GM04503 (cell line): ENCODE results near the gene PEAK1.

Source experiments
- DNase-seq: peaks from one replicate; pipeline ENCODE4 v3.0.0-alpha.2; 2012; ENCODE audit warnings: low read depth

The PEAK1 gene

DNA sequence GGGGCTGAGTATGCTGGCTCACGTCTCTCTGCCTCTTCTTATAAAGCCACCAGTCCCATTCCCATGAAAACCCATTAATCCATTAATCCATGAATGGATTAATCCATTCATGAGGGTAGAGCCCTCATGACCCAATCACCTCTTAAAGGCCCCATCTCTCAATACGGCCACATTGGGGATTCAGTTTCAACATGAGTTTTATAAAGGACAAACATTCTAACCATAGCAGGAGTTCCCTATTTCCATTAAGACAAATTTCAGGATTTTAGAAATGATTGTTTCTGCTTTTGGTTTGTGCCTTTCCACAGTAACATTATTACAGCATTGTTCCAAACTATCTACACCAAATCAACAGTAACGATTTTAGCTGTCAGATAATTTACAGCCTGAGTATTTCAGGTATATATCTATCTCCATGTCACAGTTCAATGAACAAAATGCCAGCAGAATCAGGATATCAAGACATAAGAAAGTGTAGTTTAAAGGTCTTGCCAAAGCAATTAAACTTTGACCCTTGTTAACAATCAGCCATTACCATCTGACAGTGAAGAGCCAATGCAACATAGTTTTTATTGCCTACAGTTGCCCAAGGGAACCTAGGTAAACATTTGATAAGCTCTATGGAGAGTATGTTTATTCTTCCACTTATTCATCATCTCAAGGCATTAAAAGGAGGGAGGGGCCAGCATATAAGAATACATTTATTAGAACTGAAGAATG lies 352.8 kb downstream of the PEAK1 start:
- no peak for DNase-seq

DNA sequence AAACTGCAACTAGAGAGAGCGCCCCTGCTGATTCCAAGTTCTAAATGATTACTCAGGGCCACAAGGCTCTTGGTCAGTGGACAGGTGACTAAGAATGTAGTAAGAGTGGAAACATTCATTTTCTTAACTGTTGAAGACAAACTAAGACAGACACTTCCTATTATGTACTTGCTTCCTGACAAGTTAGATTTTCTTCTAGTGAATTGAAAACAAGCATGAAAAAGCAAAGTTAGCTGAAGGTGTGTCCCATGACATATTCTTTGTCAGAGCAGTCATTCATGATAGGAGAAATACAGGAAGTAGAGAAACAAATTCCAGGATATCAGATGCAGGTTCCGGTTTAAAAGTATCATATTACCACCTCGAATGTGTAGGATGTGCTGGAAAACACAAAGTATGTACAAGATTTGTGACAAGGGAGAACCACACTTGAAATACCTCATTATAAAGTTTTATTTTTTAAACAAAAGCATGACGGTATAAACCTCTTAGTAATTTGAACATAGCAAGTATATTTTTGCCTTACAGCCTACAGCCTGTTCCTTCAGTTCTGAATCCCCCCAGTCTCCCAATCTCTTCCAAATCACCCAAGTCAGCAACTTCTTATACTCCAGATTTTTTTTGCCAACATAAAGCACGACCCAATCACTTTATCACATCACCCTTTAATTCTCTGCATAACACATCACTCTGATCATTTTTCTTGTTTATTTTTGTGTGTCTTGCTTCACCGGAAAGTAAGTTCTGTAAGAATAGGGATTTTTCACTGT lies 355.2 kb downstream of the PEAK1 start:
- DNase-seq, result no peak

DNA sequence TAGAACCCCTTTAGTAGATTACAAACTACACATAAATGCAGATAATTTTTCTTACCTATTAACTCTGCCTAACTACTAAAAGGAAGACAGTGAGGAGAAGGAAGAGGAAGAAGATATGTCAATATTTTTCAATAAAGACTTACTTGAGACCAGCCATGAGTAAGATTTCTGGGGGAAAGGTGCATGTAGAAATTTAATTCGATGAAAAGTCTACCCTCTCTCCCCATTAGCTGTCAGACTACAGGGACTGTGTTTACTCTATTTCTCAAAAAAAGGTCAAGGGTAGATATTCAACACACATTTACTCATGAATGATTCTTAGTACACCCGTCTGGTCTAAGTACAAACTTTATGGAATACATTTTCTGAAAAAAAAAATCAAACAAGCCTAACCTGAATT lies 355.8 kb downstream of the PEAK1 start:
- no peak for DNase-seq

DNA sequence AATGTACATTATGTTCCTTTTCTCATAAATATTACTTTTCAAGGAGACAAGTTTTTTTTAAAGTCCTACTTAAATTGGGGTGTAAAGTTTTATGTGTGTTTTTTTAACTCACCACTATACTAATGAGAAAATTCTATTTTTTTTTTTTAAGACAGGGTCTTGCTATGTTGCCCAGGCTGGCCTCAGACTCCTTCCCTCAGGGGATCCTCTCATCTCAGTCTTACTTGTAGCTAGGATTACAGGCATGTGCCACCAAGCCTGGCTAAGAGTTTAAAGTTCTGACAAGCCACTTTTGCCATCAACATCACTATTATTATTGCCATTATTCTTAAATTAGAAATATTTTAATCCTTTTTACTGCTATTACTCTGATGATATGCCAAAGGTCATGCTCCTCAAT lies 356.7 kb downstream of the PEAK1 start:
- DNase-seq, result no peak

DNA sequence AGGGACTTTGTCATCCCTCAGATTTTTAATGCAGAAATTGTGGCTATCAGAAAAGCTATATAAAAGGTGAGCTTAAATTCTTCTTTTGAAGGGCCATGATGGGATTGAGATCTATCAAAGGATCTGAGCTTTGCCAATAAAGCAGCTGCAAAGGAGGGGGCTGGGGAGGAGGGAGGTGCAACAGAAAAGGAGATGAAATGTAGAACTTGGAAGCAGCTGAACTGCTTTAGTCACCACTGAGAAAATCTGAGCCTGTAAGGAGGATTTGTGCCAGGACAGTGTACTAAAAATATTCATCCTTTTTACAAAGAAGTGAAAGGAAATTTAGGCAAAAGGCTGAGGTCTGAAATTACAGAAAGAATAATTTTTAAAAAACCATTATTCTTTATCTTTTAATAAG lies 359.4 kb downstream of the PEAK1 start:
- DNase-seq, result no peak

DNA sequence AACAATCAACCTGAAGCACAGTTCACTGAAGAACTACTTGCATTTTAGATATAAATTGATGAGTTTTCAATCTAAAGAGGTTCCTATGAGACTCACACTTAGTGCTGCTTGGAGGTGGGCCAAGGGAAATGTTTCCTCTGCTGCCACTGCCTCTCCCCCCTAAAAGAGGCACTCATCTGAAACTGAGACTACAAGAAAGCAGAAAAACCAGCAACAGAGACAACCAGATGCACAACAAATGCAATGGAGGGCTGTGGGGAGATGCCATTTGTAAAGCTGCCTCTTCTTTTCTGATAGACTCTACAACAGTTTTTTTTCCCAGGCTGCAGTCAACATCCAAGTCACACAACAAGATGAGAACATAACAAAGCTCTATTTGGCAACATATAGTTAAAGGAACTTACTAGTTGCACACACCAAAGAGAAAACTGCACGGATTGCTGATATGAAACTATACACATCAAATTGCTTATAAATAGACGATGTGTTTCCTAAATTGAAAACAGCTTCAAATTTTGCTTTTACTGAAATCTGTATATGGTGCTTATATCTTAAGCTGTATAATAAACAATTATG lies 360.0 kb downstream of the PEAK1 start:
- no peak for DNase-seq

DNA sequence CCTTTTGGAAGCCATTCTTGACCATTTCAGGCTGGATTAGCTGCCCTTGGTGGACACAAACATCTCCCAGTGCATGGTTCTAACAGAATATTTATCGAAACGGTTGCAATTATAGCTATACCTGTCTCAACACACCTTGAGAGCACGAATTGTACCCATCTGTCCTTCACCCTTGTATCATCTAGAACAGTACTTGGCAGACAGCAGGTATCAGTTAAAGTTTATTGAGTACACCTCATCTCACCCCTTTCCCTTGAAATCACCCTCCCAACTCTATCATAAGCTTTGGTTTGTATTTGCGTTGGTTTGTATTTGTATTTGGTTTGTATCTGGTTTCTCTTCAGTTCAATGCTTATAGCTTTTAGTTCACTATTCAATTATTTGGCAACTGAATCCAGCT lies 361.4 kb downstream of the PEAK1 start:
- DNase-seq, result no peak

DNA sequence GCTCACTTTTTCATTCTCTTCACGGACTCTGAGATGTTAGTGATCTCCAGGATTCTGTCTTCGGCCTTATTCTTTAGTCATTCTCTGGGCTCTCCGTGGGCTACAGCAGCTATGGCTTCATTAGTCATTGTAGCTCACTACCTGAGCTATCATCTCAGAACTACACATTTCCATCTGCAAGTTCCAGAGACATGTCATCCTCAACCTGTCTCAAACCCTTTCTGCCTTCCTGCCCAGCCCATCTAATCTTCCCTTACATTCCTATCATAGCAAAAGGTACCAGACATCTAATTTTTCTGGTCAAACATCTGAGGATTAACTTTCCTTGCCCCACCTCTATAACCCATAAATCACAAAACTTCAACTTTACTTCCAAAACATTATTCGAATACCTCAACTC lies 362.2 kb downstream of the PEAK1 start:
- no peak for DNase-seq

DNA sequence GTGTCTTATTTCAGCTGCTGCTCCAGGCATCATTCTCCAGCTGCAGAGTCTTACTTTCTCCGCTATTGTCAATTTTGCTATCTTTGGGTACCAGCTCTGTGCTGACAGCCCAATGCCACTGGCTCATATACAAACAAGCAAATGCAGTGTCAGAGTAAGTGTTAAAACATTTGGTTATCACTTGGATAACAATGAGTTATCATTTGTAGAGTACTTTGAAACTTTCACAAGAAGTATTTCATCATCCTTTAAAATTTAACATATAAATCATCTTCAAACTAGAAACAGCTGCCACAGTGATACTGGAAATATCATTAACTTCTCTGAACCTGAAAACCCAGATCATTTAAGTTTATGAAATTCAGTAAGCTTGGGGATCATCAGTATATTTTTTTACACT lies 362.8 kb downstream of the PEAK1 start:
- no peak for DNase-seq

DNA sequence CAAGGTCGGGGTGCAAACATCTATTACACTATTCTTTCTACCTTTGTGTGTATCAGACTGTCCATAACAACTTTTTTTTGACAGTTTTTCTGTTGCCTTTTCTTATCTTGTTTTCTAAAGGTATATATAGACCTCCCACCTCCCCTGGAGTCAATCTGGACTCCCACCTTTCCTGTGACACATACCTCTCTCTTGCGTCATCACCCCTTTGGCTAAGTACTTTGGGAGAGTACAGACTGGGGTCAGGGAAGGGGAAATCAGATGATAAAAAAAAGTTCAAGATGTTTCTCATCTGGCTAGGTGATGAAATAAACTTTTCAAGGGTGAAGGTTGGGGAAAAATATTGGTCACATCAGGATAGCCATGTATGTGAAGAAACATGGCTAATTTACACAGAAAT lies 366.2 kb downstream of the PEAK1 start:
- no peak for DNase-seq

DNA sequence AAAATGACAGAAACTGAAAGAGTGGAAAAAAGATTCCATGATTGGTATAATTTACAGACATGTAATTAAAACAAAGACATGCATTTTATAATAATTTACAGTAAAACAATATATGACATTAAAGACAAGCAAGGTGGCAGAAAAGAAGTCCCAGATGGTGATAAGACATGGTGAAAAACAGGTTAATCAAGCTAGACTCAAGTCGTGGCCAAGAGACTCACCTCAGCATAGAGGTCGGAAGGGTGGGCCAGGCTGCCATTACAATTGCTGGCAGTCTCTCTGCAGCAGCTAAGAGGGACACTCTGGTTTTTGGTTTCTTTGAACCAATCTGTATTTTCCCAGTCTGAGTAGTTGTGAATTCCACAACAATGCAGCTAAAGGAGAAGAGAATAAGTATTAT lies 367.3 kb downstream of the PEAK1 start:
- no peak for DNase-seq
